Mucosa of descending colon (tissue), 3 donors: ENCODE results near the gene ST8SIA6. TPM values are rescaled to one million over a fixed set of nuclear protein-coding genes. Genes with fewer than 3 reads are reported as not detected.

Experiments used
- ATAC-seq: fragments of 200-7000 bp; cut with Tn5 transposase; one replicate; pipeline ENCODE4 v1.9.1; 2020; ENCODE audit warnings: mild to moderate bottlenecking, moderate library complexity
- DNase-seq, 3 donors: peaks; one replicate each; pipeline ENCODE4 v3.0.0-alpha.2; 2020
- H3K36me3 ChIP-seq: fragments of 200-600 bp; one replicate; pipeline ENCODE4 v1.8.0; 2021; ENCODE audit warnings: low read depth, mild to moderate bottlenecking
- H3K4me1 ChIP-seq: fragments of 200-600 bp; one replicate; pipeline ENCODE4 v1.8.0; 2021; ENCODE audit warnings: low read depth, mild to moderate bottlenecking
- H3K4me3 ChIP-seq: fragments of 200-600 bp; one replicate; pipeline ENCODE4 v1.8.0; 2021; ENCODE audit warnings: mild to moderate bottlenecking
- H3K9me3 ChIP-seq: fragments of 200-600 bp; one replicate; pipeline ENCODE4 v1.8.0; 2021; ENCODE audit warnings: mild to moderate bottlenecking
- CTCF ChIP-seq: fragments of 200-600 bp; IDR thresholded peaks from one replicate; pipeline ENCODE4 v1.8.0; 2022; ENCODE audit warnings: antibody characterized with exemption, mild to moderate bottlenecking
- intact Hi-C, 2 donors: fragments of 100-400 bp; cut with DNase I in 1 of 2; cut with micrococcal nuclease in 1 of 2; formaldehyde crosslinking; loops; one replicate each; pipeline versions ENCODE4 v1.11.0 to v1.11.1; 2022; cut with DNase I, micrococcal nuclease
- total RNA-seq, 3 donors: library from RNA; stranded (reverse); fragmentation: NEBNext Ultra II Directional in 2 of 3; extraction: Animal tissue kit (Norgen Biotek cat#: 25700) in 2 of 3; gene quantifications; one replicate each; pipeline versions ENCODE4 v1.2.1 to v1.2.4, GENCODE V29; 2021 to 2023
- donor health status: DM: no; HTN: no; CAD: no; lungs with moderate emphysema.
- donor health status: DM: no; HTN: no; CAD: no.
- donor health status: DM: no; HTN: yes; CAD: no.

ST8SIA6 gene
- total RNA-seq, 3 donors from 2014 or later = 1.6 to 4.2 (median 2.2) TPM

GRCh38 chr10:17470246-17470645 is 15.9 kb upstream of the ST8SIA6 start:
- DNase-seq (no peak), ATAC-seq (no peak)
- TF ChIP-seq CTCF = no peak
- Histone ChIP-seq H3K36me3 (no peaks in the 10 kb centered on the region), H3K4me3 (no peak overlapping the region), H3K9me3 (no peaks in the 10 kb centered on the region), H3K4me1 (no peaks in the 10 kb centered on the region)
- intact Hi-C loops = no loop called here

DNA sequence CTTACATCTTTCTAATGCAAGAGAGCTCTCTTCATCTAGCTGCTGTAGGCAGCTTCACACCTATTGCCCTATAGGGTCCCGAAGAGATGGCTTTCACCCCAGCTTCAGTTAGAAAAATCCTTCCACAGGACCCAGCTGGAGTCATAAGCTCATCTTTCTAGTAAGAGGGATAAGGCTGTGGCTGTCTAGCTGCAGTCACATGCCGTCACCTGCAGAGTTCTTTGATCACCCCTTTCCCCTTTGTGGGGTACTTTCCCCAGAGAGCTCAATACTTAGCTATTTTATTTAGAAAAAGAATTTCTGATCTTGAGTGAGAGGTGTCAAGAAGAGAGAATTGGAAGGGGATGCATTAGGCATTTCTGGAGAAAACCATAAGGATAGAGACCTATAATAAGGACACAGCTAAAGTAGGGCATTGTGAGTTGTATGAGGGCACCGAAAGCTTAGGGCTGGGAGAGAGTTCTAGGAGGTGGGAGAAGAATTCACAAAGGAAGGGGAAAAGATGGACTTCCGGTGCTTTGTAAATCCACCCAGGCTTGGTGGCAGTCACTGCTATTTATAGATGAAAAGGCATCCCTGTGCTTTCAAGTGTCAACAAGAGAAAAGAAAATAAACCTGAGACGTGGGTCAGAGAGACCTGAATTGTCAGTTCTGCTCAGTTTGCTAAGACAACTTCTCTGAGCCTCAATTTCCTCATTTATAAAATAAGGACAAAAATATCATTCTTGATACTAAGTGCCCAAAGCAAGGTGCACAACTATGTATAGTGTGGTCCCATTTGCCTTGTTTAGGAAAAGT is 11.1 kb upstream of the ST8SIA6 start:
- no peak overlapping the region for H3K4me3 ChIP-seq
- no peak for ATAC-seq
- intact Hi-C loops = no loop called here
- no peaks in the 10 kb centered on the region for H3K36me3 ChIP-seq
- no peaks in the 10 kb centered on the region for H3K4me1 ChIP-seq
- H3K9me3 ChIP-seq = no peaks in the 10 kb centered on the region
- TF ChIP-seq CTCF = no peak
- no peak for DNase-seq

GRCh38 chr10:17464545-17464944 is 10.2 kb upstream of the ST8SIA6 start:
- intact Hi-C loops = no loop called here

DNA sequence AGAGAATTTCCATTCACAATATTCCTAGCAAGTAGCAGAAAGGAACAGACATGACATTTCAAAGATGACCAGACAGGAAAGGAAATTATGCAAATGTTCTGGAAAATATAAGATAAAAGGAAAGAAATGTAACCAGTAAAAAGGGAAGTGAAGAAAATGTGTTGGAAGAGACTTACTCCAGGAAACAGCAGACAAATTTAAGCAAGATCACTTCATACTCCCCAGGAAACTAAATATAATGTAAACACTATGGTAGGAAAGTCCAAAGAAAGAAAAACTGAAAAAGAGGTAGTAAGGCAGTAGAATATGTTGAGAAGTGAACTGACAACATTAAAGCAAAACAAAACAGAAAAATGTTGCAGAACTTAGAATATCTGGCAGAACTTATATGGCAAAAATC is 6.4 kb upstream of the ST8SIA6 start:
- ATAC-seq (no peak), DNase-seq (no peak)
- Histone ChIP-seq H3K4me1 (no peaks in the 10 kb centered on the region), H3K4me3 (no peak overlapping the region), H3K9me3 (no peaks in the 10 kb centered on the region), H3K36me3 (no peaks in the 10 kb centered on the region)
- intact Hi-C loops = no loop called here
- no peak for TF ChIP-seq CTCF

More at GRCh38 chr10:17464545-17464944, 10.2 kb upstream of the ST8SIA6 start:
- no peak overlapping the region for H3K4me3 ChIP-seq
- no peak for ATAC-seq
- H3K36me3 ChIP-seq = no peaks in the 10 kb centered on the region
- H3K9me3 ChIP-seq = no peaks in the 10 kb centered on the region
- DNase-seq = no peak
- TF ChIP-seq CTCF = no peak
- H3K4me1 ChIP-seq = no peaks in the 10 kb centered on the region

GRCh38 chr10:17457083-17457482 is 2.7 kb upstream of the ST8SIA6 start:
- H3K36me3 ChIP-seq = no peaks in the 10 kb centered on the region
- DNase-seq (no peak), ATAC-seq (no peak)
- H3K4me3 ChIP-seq = no peak overlapping the region
- peaks cover 8% of the 10 kb centered on the region for H3K4me1 ChIP-seq
- no peaks in the 10 kb centered on the region for H3K9me3 ChIP-seq
- intact Hi-C loops = no loop called here
- TF ChIP-seq CTCF = no peak
